Measurements from ENCODE around the gene ADARB2. TPM values are rescaled to one million over a fixed set of nuclear protein-coding genes. Genes with fewer than 3 reads are reported as not detected.
A peak's percentile ranks its signal among the peaks of the same experiment; 100 is the strongest.
"Not testable (repeated sequence)": the region's sequence is repeated elsewhere in the genome, so short reads cannot be mapped to it uniquely, and the experiment has no call there.

The ADARB2 gene
- total and polyA plus RNA-seq, 7 experiments from 2014 or later: 0.05 to 13.6 (median 6.3) TPM; not detected in 3

GRCh38 chr10:1539216-1539615 lies 198.1 kb downstream of the ADARB2 start:
- Histone ChIP-seq H3K27ac (ENCODE audit: low read depth, low read length) (no peak overlapping the region), H3K9me3 (ENCODE audit: control insufficient read depth in 2 of 3, low read length in 3 of 3) (no peaks in the 10 kb centered on the region), H3K27me3 (ENCODE audit: control insufficient read depth in 2 of 2, insufficient read depth in 2 of 2, low read length in 2 of 2) (no peaks in the 10 kb centered on the region), H3K4me3 (ENCODE audit: low read length) (no peak overlapping the region), H3K4me1 (ENCODE audit: control insufficient read depth in 2 of 2, insufficient read depth in 2 of 2, low read length in 2 of 2) (no peaks in the 10 kb centered on the region), H3K36me3 (ENCODE audit: control insufficient read depth in 2 of 3, insufficient read depth in 3 of 3, low read length in 3 of 3) (no peaks in the 10 kb centered on the region)
- no peak overlapping the region for H3K27ac Mint-ChIP-seq
- ChIA-PET CTCF (no interaction called here), POLR2A (no interaction called here)
- ATAC-seq: no peak
- no peaks in the 10 kb centered on the region for H3K4me1 Mint-ChIP-seq
- no peak for DNase-seq
- peaks cover 0 to 4% (median 3%) of the 10 kb centered on the region in 5 donors for H3K27me3 Mint-ChIP-seq
- H3K36me3 Mint-ChIP-seq: no peaks in the 10 kb centered on the region
- no peak overlapping the region for H3K4me3 Mint-ChIP-seq
- no peaks in the 10 kb centered on the region for H3K9me3 Mint-ChIP-seq
- intact Hi-C loops (cut with micrococcal nuclease): no loop called here

GRCh38 chr10:1538531-1539061 lies 198.7 kb downstream of the ADARB2 start:
- Histone ChIP-seq H3K27ac (ENCODE audit: low read depth, low read length) (no peak overlapping the region), H3K36me3 (ENCODE audit: control insufficient read depth in 2 of 3, insufficient read depth in 3 of 3, low read length in 3 of 3) (no peaks in the 10 kb centered on the region), H3K4me3 (ENCODE audit: low read length) (no peak overlapping the region), H3K4me1 (ENCODE audit: control insufficient read depth in 2 of 2, insufficient read depth in 2 of 2, low read length in 2 of 2) (no peaks in the 10 kb centered on the region), H3K27me3 (ENCODE audit: control insufficient read depth in 2 of 2, insufficient read depth in 2 of 2, low read length in 2 of 2) (no peaks in the 10 kb centered on the region), H3K9me3 (ENCODE audit: control insufficient read depth in 2 of 3, low read length in 3 of 3) (no peaks in the 10 kb centered on the region)
- H3K36me3 Mint-ChIP-seq: no peaks in the 10 kb centered on the region
- no peak overlapping the region for H3K27ac Mint-ChIP-seq
- DNase-seq: no peak
- peaks cover 0 to 4% (median 3%) of the 10 kb centered on the region in 5 donors for H3K27me3 Mint-ChIP-seq
- H3K4me1 Mint-ChIP-seq: no peaks in the 10 kb centered on the region
- no peaks in the 10 kb centered on the region for H3K9me3 Mint-ChIP-seq
- intact Hi-C loops (cut with micrococcal nuclease): no loop called here
- ATAC-seq: peak; percentile 27
- CTCF ChIA-PET: no interaction called here
- POLR2A ChIA-PET: no interaction called here
- no peak overlapping the region for H3K4me3 Mint-ChIP-seq

GRCh38 chr10:1538121-1538520 lies 199.2 kb downstream of the ADARB2 start:
- Mint-ChIP-seq H3K27me3 (peaks cover 0 to 4% (median 3%) of the 10 kb centered on the region in 5 donors), H3K9me3 (no peaks in the 10 kb centered on the region), H3K36me3 (no peaks in the 10 kb centered on the region), H3K4me1 (no peaks in the 10 kb centered on the region), H3K27ac (no peak overlapping the region), H3K4me3 (no peak overlapping the region)
- Histone ChIP-seq H3K4me1 (ENCODE audit: control insufficient read depth in 2 of 2, insufficient read depth in 2 of 2, low read length in 2 of 2) (no peaks in the 10 kb centered on the region), H3K27ac (ENCODE audit: low read depth, low read length) (no peak overlapping the region), H3K4me3 (ENCODE audit: low read length) (no peak overlapping the region), H3K36me3 (ENCODE audit: control insufficient read depth in 2 of 3, insufficient read depth in 3 of 3, low read length in 3 of 3) (no peaks in the 10 kb centered on the region), H3K9me3 (ENCODE audit: control insufficient read depth in 2 of 3, low read length in 3 of 3) (no peaks in the 10 kb centered on the region), H3K27me3 (ENCODE audit: control insufficient read depth in 2 of 2, insufficient read depth in 2 of 2, low read length in 2 of 2) (no peaks in the 10 kb centered on the region)
- intact Hi-C loops (cut with micrococcal nuclease): no loop called here
- ChIA-PET POLR2A (no interaction called here), CTCF (no interaction called here)
- no peak for ATAC-seq
- DNase-seq: no peak

- H3K4me3 Mint-ChIP-seq, H3K27me3 Mint-ChIP-seq: not testable (repeated sequence)
Observed at GRCh38 chr10:1537449-1537848, 199.9 kb downstream of the ADARB2 start.

GRCh38 chr10:1536341-1536740 lies 201.0 kb downstream of the ADARB2 start:
- H3K4me1 Mint-ChIP-seq: no peaks in the 10 kb centered on the region
- no peak for ATAC-seq
- H3K36me3 Mint-ChIP-seq: no peaks in the 10 kb centered on the region
- ChIA-PET POLR2A (no interaction called here), CTCF (no interaction called here)
- H3K4me3 Mint-ChIP-seq: no peak overlapping the region
- Histone ChIP-seq H3K27ac (ENCODE audit: low read depth, low read length) (no peak overlapping the region), H3K36me3 (ENCODE audit: control insufficient read depth in 2 of 3, insufficient read depth in 3 of 3, low read length in 3 of 3) (no peaks in the 10 kb centered on the region), H3K27me3 (ENCODE audit: control insufficient read depth in 2 of 2, insufficient read depth in 2 of 2, low read length in 2 of 2) (no peaks in the 10 kb centered on the region), H3K4me1 (ENCODE audit: control insufficient read depth in 2 of 2, insufficient read depth in 2 of 2, low read length in 2 of 2) (no peaks in the 10 kb centered on the region), H3K4me3 (ENCODE audit: low read length) (no peak overlapping the region), H3K9me3 (ENCODE audit: control insufficient read depth in 2 of 3, low read length in 3 of 3) (no peaks in the 10 kb centered on the region)
- intact Hi-C loops (cut with micrococcal nuclease): no loop called here
- peaks cover 0 to 2% (median 0%) of the 10 kb centered on the region in 11 donors for H3K9me3 Mint-ChIP-seq
- no peak overlapping the region for H3K27ac Mint-ChIP-seq
- DNase-seq: no peak
- peaks cover 0 to 13% (median 3%) of the 10 kb centered on the region in 5 donors for H3K27me3 Mint-ChIP-seq

More at GRCh38 chr10:1537449-1537848, 199.9 kb downstream of the ADARB2 start:
- intact Hi-C loops (cut with micrococcal nuclease); H3K9me3 ChIP-seq (ENCODE audit: control insufficient read depth in 2 of 3, low read length in 3 of 3); H3K27me3 ChIP-seq (ENCODE audit: control insufficient read depth in 2 of 2, insufficient read depth in 2 of 2, low read length in 2 of 2); H3K27ac Mint-ChIP-seq; H3K36me3 Mint-ChIP-seq; CTCF ChIA-PET; POLR2A ChIA-PET; DNase-seq; H3K36me3 ChIP-seq (ENCODE audit: control insufficient read depth in 2 of 3, insufficient read depth in 3 of 3, low read length in 3 of 3); H3K27ac ChIP-seq (ENCODE audit: low read depth, low read length); ATAC-seq; H3K9me3 Mint-ChIP-seq; H3K4me3 ChIP-seq (ENCODE audit: low read length); H3K4me1 Mint-ChIP-seq; H3K4me1 ChIP-seq (ENCODE audit: control insufficient read depth in 2 of 2, insufficient read depth in 2 of 2, low read length in 2 of 2): not testable (repeated sequence)

DNA sequence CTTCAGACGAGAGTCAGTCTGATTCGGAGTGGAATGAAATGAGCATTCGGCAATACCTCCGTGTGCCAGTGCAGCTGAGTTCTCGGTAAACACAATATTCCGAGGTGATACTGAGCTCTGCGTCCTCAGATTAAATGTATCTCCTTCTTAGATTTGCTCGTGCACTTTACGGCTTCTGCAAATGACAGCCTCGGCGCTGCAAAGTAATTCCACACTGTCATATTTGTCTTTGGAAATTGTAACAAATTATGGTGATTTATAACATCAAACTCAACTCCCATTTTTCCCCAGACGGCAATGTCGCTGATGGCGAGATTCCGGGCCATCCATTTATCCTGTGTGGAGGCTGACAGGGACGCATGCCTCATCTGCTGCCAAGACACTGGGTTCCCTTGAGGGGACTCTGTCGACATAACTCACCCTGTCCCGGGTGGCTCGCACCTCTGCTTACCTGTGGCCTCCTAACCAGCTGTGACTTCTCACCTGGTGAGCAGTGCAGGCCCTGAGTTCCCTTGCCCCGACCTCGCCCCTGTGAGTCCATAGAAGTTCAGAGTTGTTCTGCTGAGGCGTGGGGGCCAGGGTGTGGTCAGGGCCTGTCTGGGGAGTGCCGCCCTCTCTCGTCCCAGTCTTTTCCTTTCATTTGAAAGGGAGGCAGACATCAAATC lies 201.9 kb downstream of the ADARB2 start:
- H3K36me3 Mint-ChIP-seq: no peaks in the 10 kb centered on the region
- H3K9me3 ChIP-seq (ENCODE audit: control insufficient read depth in 2 of 3, low read length in 3 of 3): no peaks in the 10 kb centered on the region
- H3K4me1 Mint-ChIP-seq: no peaks in the 10 kb centered on the region
- no peak for ATAC-seq
- no peak overlapping the region for H3K27ac Mint-ChIP-seq
- no peak overlapping the region for H3K27ac ChIP-seq (ENCODE audit: low read depth, low read length)
- peaks cover 3 to 21% (median 9%) of the 10 kb centered on the region in 5 donors for H3K27me3 Mint-ChIP-seq
- peaks cover 0 to 2% (median 0%) of the 10 kb centered on the region in 11 donors for H3K9me3 Mint-ChIP-seq
- H3K27me3 ChIP-seq (ENCODE audit: control insufficient read depth in 2 of 2, insufficient read depth in 2 of 2, low read length in 2 of 2): no peaks in the 10 kb centered on the region
- no peaks in the 10 kb centered on the region for H3K36me3 ChIP-seq (ENCODE audit: control insufficient read depth in 2 of 3, insufficient read depth in 3 of 3, low read length in 3 of 3)
- DNase-seq: no peak
- no peak overlapping the region for H3K4me3 ChIP-seq (ENCODE audit: low read length)
- H3K4me1 ChIP-seq (ENCODE audit: control insufficient read depth in 2 of 2, insufficient read depth in 2 of 2, low read length in 2 of 2): no peaks in the 10 kb centered on the region
- CTCF ChIA-PET: no interaction called here
- no peak overlapping the region for H3K4me3 Mint-ChIP-seq
- intact Hi-C loops (cut with micrococcal nuclease): no loop called here
- POLR2A ChIA-PET: no interaction called here

DNA sequence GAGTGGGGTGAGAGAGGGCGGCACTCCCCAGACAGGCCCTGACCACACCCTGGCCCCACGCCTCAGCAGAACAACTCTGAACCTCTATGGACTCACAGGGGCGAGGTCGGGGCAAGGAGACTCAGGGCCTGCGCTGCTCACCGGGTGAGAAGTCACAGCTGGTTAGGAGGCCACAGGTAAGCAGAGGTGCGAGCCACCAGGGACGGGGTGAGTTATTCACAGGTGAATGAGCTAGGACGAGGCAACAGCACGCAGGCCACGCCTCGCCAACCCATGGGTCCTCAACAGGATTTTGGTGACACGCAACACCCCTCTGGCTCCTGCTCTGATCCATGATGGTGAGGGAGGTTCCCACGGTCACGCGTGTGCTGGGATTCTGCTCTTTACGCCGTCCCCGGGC lies 202.5 kb downstream of the ADARB2 start:
- Mint-ChIP-seq H3K4me3 (no peak overlapping the region), H3K27ac (no peak overlapping the region), H3K9me3 (peaks cover 0 to 3% (median 0%) of the 10 kb centered on the region in 11 donors), H3K27me3 (peaks cover 3 to 26% (median 15%) of the 10 kb centered on the region in 5 donors), H3K36me3 (no peaks in the 10 kb centered on the region), H3K4me1 (no peaks in the 10 kb centered on the region)
- ChIA-PET POLR2A (no interaction called here), CTCF (no interaction called here)
- Histone ChIP-seq H3K27me3 (ENCODE audit: control insufficient read depth in 2 of 2, insufficient read depth in 2 of 2, low read length in 2 of 2) (no peaks in the 10 kb centered on the region), H3K4me3 (ENCODE audit: low read length) (no peak overlapping the region), H3K4me1 (ENCODE audit: control insufficient read depth in 2 of 2, insufficient read depth in 2 of 2, low read length in 2 of 2) (no peaks in the 10 kb centered on the region), H3K9me3 (ENCODE audit: control insufficient read depth in 2 of 3, low read length in 3 of 3) (no peaks in the 10 kb centered on the region), H3K27ac (ENCODE audit: low read depth, low read length) (no peak overlapping the region), H3K36me3 (ENCODE audit: control insufficient read depth in 2 of 3, insufficient read depth in 3 of 3, low read length in 3 of 3) (no peaks in the 10 kb centered on the region)
- intact Hi-C loops (cut with micrococcal nuclease): no loop called here
- DNase-seq: no peak
- no peak for ATAC-seq

Data from naive thymus-derived CD4-positive, alpha-beta T cell (primary cell).